ENCODE data around the gene VENTX.
"Not testable (repeated sequence)": the region's sequence is repeated elsewhere in the genome, so short reads cannot be mapped to it uniquely, and the experiment has no call there.

Gene VENTX

GRCh38 chr10:133226251-133226808, 11.3 kb upstream of the VENTX start:
- TF ChIP-seq POLR2AphosphoS5 (IDR thresholded peaks at IDR 0.05; ENCODE audit: borderline replicate concordance, low read depth, low read length) (no peak), EZH2 (IDR thresholded peaks at IDR 0.05) (no peak), FOXP2 (optimal IDR thresholded peaks at IDR 0.05; ENCODE audit: control extremely low read depth, extremely low read length, insufficient read depth) (no peak)
- Histone ChIP-seq H3K4me3 (no peak overlapping the region), H3K9ac (ENCODE audit: insufficient read length) (no peak overlapping the region), H3K27ac (no peak overlapping the region), H3K9me3 (ENCODE audit: low read depth, low read length) (no peaks in the 10 kb centered on the region), H3K36me3 (ENCODE audit: insufficient read depth, low read length) (no peaks in the 10 kb centered on the region)
- DNase-seq (ENCODE audit: low read depth, low spot score): no peak

GRCh38 chr10:133227256-133227655, 10.4 kb upstream of the VENTX start:
- Histone ChIP-seq H3K9me3 (ENCODE audit: low read depth, low read length) (no peaks in the 10 kb centered on the region), H3K36me3 (ENCODE audit: insufficient read depth, low read length) (no peaks in the 10 kb centered on the region), H3K4me3 (no peak overlapping the region), H3K27ac (no peak overlapping the region), H3K9ac (ENCODE audit: insufficient read length) (no peak overlapping the region)
- DNase-seq (ENCODE audit: low read depth, low spot score): no peak
- TF ChIP-seq FOXP2 (optimal IDR thresholded peaks at IDR 0.05; ENCODE audit: control extremely low read depth, extremely low read length, insufficient read depth): no peak
- no peak for TF ChIP-seq EZH2 (IDR thresholded peaks at IDR 0.05)
- TF ChIP-seq POLR2AphosphoS5 (IDR thresholded peaks at IDR 0.05; ENCODE audit: borderline replicate concordance, low read depth, low read length): no peak

GRCh38 chr10:133229265-133230043, 8.2 kb upstream of the VENTX start:
- DNase-seq (ENCODE audit: low read depth, low spot score): no peak
- no peak overlapping the region for H3K4me3 ChIP-seq
- H3K36me3 ChIP-seq (ENCODE audit: insufficient read depth, low read length): no peaks in the 10 kb centered on the region
- H3K27ac ChIP-seq: no peak overlapping the region
- no peaks in the 10 kb centered on the region for H3K9me3 ChIP-seq (ENCODE audit: low read depth, low read length)
- no peak overlapping the region for H3K9ac ChIP-seq (ENCODE audit: insufficient read length)
- TF ChIP-seq FOXP2 (optimal IDR thresholded peaks at IDR 0.05; ENCODE audit: control extremely low read depth, extremely low read length, insufficient read depth) (no peak), EZH2 (IDR thresholded peaks at IDR 0.05) (no peak), POLR2AphosphoS5 (IDR thresholded peaks at IDR 0.05; ENCODE audit: borderline replicate concordance, low read depth, low read length) (no peak)

DNA sequence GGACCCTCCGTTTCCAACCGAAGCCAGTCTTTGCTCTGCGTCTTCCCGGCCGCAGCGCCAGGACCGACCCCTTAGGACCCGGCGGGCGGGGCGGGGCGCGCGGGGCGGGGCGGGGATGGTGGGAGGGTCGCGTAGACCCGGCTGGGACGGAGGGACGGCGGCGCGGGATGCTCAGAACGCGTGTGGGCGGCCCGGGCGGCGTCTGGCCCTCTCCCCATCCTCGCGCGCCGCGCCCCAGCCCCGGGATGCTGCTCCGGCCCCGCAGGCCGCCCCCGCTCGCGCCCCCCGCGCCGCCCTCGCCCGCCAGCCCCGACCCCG, 7.7 kb upstream of the VENTX start, which contains the start of gene UTF1:
UTF1 (plus strand) TSS at position 174 of the 318 bp plus-strand sequence; CDS start at position 246, 72 bp downstream.
- Histone ChIP-seq H3K9ac (ENCODE audit: insufficient read length) (no peak within 1 kb of the TSS), H3K36me3 (ENCODE audit: insufficient read depth, low read length) (no peaks in the 10 kb centered on the region), H3K9me3 (ENCODE audit: low read depth, low read length) (no peaks in the 10 kb centered on the region), H3K27ac (no peak within 1 kb of the TSS), H3K4me3 (no peak within 1 kb of the TSS)
- no peak for DNase-seq (ENCODE audit: low read depth, low spot score)
- no peak for TF ChIP-seq POLR2AphosphoS5 (IDR thresholded peaks at IDR 0.05; ENCODE audit: borderline replicate concordance, low read depth, low read length)
- no peak for TF ChIP-seq EZH2 (IDR thresholded peaks at IDR 0.05)
- TF ChIP-seq FOXP2 (optimal IDR thresholded peaks at IDR 0.05; ENCODE audit: control extremely low read depth, extremely low read length, insufficient read depth): no peak

- TF ChIP-seq FOXP2 (optimal IDR thresholded peaks at IDR 0.05; ENCODE audit: control extremely low read depth, extremely low read length, insufficient read depth) (no peak), EZH2 (IDR thresholded peaks at IDR 0.05) (no peak), POLR2AphosphoS5 (IDR thresholded peaks at IDR 0.05; ENCODE audit: borderline replicate concordance, low read depth, low read length) (no peak)
- H3K36me3 ChIP-seq (ENCODE audit: insufficient read depth, low read length): no peaks in the 10 kb centered on the region
- no peak overlapping the region for H3K9ac ChIP-seq (ENCODE audit: insufficient read length)
- no peak overlapping the region for H3K4me3 ChIP-seq
- H3K27ac ChIP-seq: no peak overlapping the region
- DNase-seq (ENCODE audit: low read depth, low spot score): no peak
- H3K9me3 ChIP-seq (ENCODE audit: low read depth, low read length): no peaks in the 10 kb centered on the region
Measured at GRCh38 chr10:133230387-133231195, 7.1 kb upstream of the VENTX start.

GRCh38 chr10:133231244-133231945, 6.3 kb upstream of the VENTX start:
- no peaks in the 10 kb centered on the region for H3K36me3 ChIP-seq (ENCODE audit: insufficient read depth, low read length)
- TF ChIP-seq EZH2 (IDR thresholded peaks at IDR 0.05): no peak
- no peak for TF ChIP-seq FOXP2 (optimal IDR thresholded peaks at IDR 0.05; ENCODE audit: control extremely low read depth, extremely low read length, insufficient read depth)
- TF ChIP-seq POLR2AphosphoS5 (IDR thresholded peaks at IDR 0.05; ENCODE audit: borderline replicate concordance, low read depth, low read length): no peak
- H3K4me3 ChIP-seq: no peak overlapping the region
- no peak overlapping the region for H3K27ac ChIP-seq
- H3K9ac ChIP-seq (ENCODE audit: insufficient read length): no peak overlapping the region
- DNase-seq (ENCODE audit: low read depth, low spot score): no peak
- H3K9me3 ChIP-seq (ENCODE audit: low read depth, low read length): no peaks in the 10 kb centered on the region

GRCh38 chr10:133231946-133232574, 5.6 kb upstream of the VENTX start:
- no peak overlapping the region for H3K27ac ChIP-seq
- no peak overlapping the region for H3K9ac ChIP-seq (ENCODE audit: insufficient read length)
- H3K36me3 ChIP-seq (ENCODE audit: insufficient read depth, low read length): no peaks in the 10 kb centered on the region
- TF ChIP-seq EZH2 (IDR thresholded peaks at IDR 0.05): no peak
- no peak for TF ChIP-seq FOXP2 (optimal IDR thresholded peaks at IDR 0.05; ENCODE audit: control extremely low read depth, extremely low read length, insufficient read depth)
- no peak for TF ChIP-seq POLR2AphosphoS5 (IDR thresholded peaks at IDR 0.05; ENCODE audit: borderline replicate concordance, low read depth, low read length)
- no peak overlapping the region for H3K4me3 ChIP-seq
- no peak for DNase-seq (ENCODE audit: low read depth, low spot score)
- H3K9me3 ChIP-seq (ENCODE audit: low read depth, low read length): no peaks in the 10 kb centered on the region

GRCh38 chr10:133234796-133235195, 2.9 kb upstream of the VENTX start:
- not testable (repeated sequence) for H3K36me3 ChIP-seq (ENCODE audit: insufficient read depth, low read length); DNase-seq (ENCODE audit: low read depth, low spot score); H3K27ac ChIP-seq; H3K9ac ChIP-seq (ENCODE audit: insufficient read length); H3K4me3 ChIP-seq; H3K9me3 ChIP-seq (ENCODE audit: low read depth, low read length)

Measured in SK-N-MC (cell line).